ENCODE data around the gene LRRC28. TPM values are rescaled to one million over a fixed set of nuclear protein-coding genes. Genes with fewer than 3 reads are reported as not detected.

LRRC28 gene
- total RNA-seq, 3 donors from 2014 or later = 24.3 to 52.2 (median 44.3) TPM

DNA sequence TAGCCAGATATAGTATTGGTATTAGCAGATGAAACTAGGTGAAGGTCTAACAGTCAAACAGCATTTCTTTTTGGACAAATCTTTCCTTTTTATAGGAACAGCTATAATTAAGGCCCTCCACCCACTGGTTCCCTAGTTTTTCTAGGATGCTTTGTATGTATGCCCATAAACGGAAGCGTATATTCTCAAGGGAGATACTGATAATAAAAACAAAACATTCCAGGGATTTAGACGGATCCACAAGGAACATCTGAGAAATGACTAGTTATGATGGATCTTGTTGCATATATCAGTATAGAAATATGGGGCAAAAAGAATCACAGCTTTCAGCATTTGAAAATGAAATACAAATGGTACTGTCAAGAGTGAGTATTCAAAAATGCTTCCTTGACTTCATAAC is 22.5 kb downstream of the LRRC28 start:
- Histone ChIP-seq H3K4me3 (no peak overlapping the region), H3K27ac (no peak overlapping the region), H3K27me3 (no peaks in the 10 kb centered on the region), H3K4me1 (no peaks in the 10 kb centered on the region), H3K9me3 (no peaks in the 10 kb centered on the region), H3K36me3 (no peaks in the 10 kb centered on the region)
- TF ChIP-seq CTCF (IDR thresholded peaks at IDR 0.05) = no peak
- TF ChIP-seq POLR2A (IDR thresholded peaks at IDR 0.05) = no peak
- no peak for TF ChIP-seq POLR2AphosphoS5 (IDR thresholded peaks at IDR 0.05)
- DNase-seq (ENCODE audit: low spot score in 2 of 2) = no peak
- intact Hi-C loops (cut with DNase I; ENCODE audit: low total_unique reads) = no loop called here

- H3K27ac ChIP-seq = no peak overlapping the region
- no peaks in the 10 kb centered on the region for H3K4me1 ChIP-seq
- no peaks in the 10 kb centered on the region for H3K27me3 ChIP-seq
- no peaks in the 10 kb centered on the region for H3K9me3 ChIP-seq
- intact Hi-C loops (cut with DNase I; ENCODE audit: low total_unique reads) = no loop called here
- DNase-seq (ENCODE audit: low spot score in 2 of 2) = no peak
- H3K4me3 ChIP-seq = no peak overlapping the region
- TF ChIP-seq POLR2A (IDR thresholded peaks at IDR 0.05) = no peak
- TF ChIP-seq CTCF (IDR thresholded peaks at IDR 0.05) = no peak
- no peak for TF ChIP-seq POLR2AphosphoS5 (IDR thresholded peaks at IDR 0.05)
- no peaks in the 10 kb centered on the region for H3K36me3 ChIP-seq
Measured at GRCh38 chr15:99275061-99275460, 23.8 kb downstream of the LRRC28 start.

DNA sequence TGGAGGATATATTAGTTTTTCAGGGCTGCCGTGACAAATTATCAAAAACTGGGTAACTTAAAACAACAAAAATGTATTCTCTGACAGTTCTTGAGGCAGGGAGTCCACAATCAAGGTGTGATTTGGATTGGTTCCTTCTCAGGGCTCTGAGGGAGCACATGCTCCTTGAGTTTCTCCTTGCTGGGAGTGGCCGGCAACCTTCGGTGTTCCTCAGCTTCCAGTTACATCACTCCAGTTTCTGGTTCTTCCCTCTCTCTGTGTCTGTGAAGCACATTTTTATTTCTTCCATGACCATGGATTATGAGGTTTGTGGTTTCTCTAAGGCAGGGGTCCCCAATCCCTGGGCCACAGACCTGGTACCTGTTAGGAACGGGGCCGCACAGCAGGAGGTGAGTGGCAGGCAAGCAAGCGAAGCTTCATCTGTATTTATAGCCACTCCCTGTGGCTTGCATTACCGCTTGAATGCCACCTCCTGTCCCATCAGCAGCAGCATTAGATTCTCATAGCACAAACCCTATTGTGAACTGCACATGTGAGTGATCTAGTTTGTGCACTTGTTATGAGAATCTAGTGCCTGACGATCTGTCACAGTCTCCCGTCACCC is 24.3 kb downstream of the LRRC28 start:
- H3K9me3 ChIP-seq = no peaks in the 10 kb centered on the region
- intact Hi-C loops (cut with DNase I; ENCODE audit: low total_unique reads) = no loop called here
- TF ChIP-seq POLR2A (IDR thresholded peaks at IDR 0.05) (no peak), CTCF (IDR thresholded peaks at IDR 0.05) (no peak), POLR2AphosphoS5 (IDR thresholded peaks at IDR 0.05) (no peak)

GRCh38 chr15:99279290-99279689 is 28.0 kb downstream of the LRRC28 start:
- no peaks in the 10 kb centered on the region for H3K36me3 ChIP-seq
- no peak overlapping the region for H3K4me3 ChIP-seq
- intact Hi-C loops (cut with DNase I; ENCODE audit: low total_unique reads) = no loop called here
- DNase-seq (ENCODE audit: low spot score in 2 of 2) = no peak
- TF ChIP-seq POLR2A (IDR thresholded peaks at IDR 0.05) (no peak), CTCF (IDR thresholded peaks at IDR 0.05) (no peak), POLR2AphosphoS5 (IDR thresholded peaks at IDR 0.05) (no peak)
- no peaks in the 10 kb centered on the region for H3K4me1 ChIP-seq
- H3K9me3 ChIP-seq = no peaks in the 10 kb centered on the region
- H3K27ac ChIP-seq = no peak overlapping the region
- H3K27me3 ChIP-seq = no peaks in the 10 kb centered on the region

More for the DNA sequence above, 24.3 kb downstream of the LRRC28 start:
- Histone ChIP-seq H3K4me3 (no peak overlapping the region), H3K27ac (no peak overlapping the region), H3K4me1 (no peaks in the 10 kb centered on the region), H3K27me3 (no peaks in the 10 kb centered on the region), H3K36me3 (no peaks in the 10 kb centered on the region)
- DNase-seq (ENCODE audit: low spot score in 2 of 2) = no peak

DNA sequence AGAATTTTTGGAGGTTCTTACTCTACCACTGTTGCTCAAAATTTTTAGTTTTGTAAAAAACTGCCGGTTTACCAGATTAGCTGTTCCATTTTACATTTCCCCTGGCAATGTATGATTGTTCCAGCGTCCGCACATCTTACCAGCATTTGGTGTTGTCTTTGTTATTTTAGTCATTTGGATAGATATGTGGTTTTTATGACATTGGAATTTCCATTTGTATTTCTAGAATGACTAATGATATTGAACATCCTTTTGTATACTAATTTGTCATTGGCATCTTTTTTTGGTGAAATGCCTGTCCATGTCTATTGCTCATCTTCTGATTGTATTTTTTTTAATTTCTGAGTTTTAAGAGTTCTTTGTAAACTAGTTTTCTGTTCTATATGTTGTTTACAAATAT is 28.5 kb downstream of the LRRC28 start:
- TF ChIP-seq POLR2AphosphoS5 (IDR thresholded peaks at IDR 0.05) = no peak
- TF ChIP-seq POLR2A (IDR thresholded peaks at IDR 0.05) = no peak
- no peak for TF ChIP-seq CTCF (IDR thresholded peaks at IDR 0.05)
- no peaks in the 10 kb centered on the region for H3K27me3 ChIP-seq
- H3K4me3 ChIP-seq = no peak overlapping the region
- no peak for DNase-seq (ENCODE audit: low spot score in 2 of 2)
- H3K4me1 ChIP-seq = no peaks in the 10 kb centered on the region
- no peaks in the 10 kb centered on the region for H3K9me3 ChIP-seq
- H3K36me3 ChIP-seq = no peaks in the 10 kb centered on the region
- intact Hi-C loops (cut with DNase I; ENCODE audit: low total_unique reads) = no loop called here
- H3K27ac ChIP-seq = no peak overlapping the region

Data from breast epithelium (tissue), 4 donors.